ENCODE data around the gene LCN9. TPM values are rescaled to one million over a fixed set of nuclear protein-coding genes. Genes with fewer than 3 reads are reported as not detected.
A peak's percentile ranks its signal among the peaks of the same experiment; 100 is the strongest.

LCN9 gene
- total RNA-seq, 1 experiment from 2014 or later: 0.52 TPM

- Histone ChIP-seq H3K4ac (ENCODE audit: low read depth, low read length) (no peak within 1 kb of the TSS), H2BK5ac (ENCODE audit: insufficient read length, low read length) (no peak within 1 kb of the TSS), H3K23me2 (ENCODE audit: insufficient read length, low read depth, low read length, poor library complexity, severe bottlenecking) (no peaks in the 10 kb centered on the region), H3K4me1 (ENCODE audit: insufficient read depth, low read length) (no peaks in the 10 kb centered on the region), H2BK15ac (ENCODE audit: low read depth, low read length) (no peak within 1 kb of the TSS), H3K27me3 (ENCODE audit: insufficient read depth, low read length) (no peaks in the 10 kb centered on the region; the same call in 1 of the 2 replicates), H3K18ac (ENCODE audit: insufficient read length, low read depth, low read length) (no peak within 1 kb of the TSS), H3K9ac (ENCODE audit: extremely low read depth, insufficient read length, low read length) (no peak within 1 kb of the TSS), H4K5ac (ENCODE audit: insufficient read length, low read depth, low read length) (no peak within 1 kb of the TSS), H4K20me1 (ENCODE audit: control insufficient read depth, insufficient read depth, insufficient read length) (no peaks in the 10 kb centered on the region), H3K27ac (ENCODE audit: insufficient read length, low read depth, low read length) (no peak within 1 kb of the TSS), H2BK20ac (ENCODE audit: low read depth, low read length, poor library complexity, severe bottlenecking) (no peak within 1 kb of the TSS), H3K79me1 (ENCODE audit: insufficient read depth, low read depth, low read length, poor library complexity, severe bottlenecking) (no peaks in the 10 kb centered on the region), H3T11ph (ENCODE audit: low read length) (no peak within 1 kb of the TSS), H3K9me3 (ENCODE audit: control insufficient read depth, low read depth, low read length) (no peaks in the 10 kb centered on the region), H3K23ac (ENCODE audit: insufficient read length, low read depth, low read length) (no peak within 1 kb of the TSS), H2BK12ac (ENCODE audit: insufficient read length, low read depth, low read length) (no peak within 1 kb of the TSS), H3K4me2 (ENCODE audit: insufficient read depth, insufficient read length, low read length) (peak within 1 kb of the TSS; percentile 42), H4K8ac (replicated peaks; ENCODE audit: insufficient read length, low read depth, low read length) (no peak within 1 kb of the TSS), H3K14ac (ENCODE audit: insufficient read depth, low read length) (no peak within 1 kb of the TSS), H2AFZ (ENCODE audit: low read length) (no peak within 1 kb of the TSS), H3K79me2 (ENCODE audit: insufficient read depth, low read length) (no peaks in the 10 kb centered on the region), H2BK120ac (ENCODE audit: low read depth, low read length, poor library complexity, severe bottlenecking) (no peak within 1 kb of the TSS), H3K56ac (ENCODE audit: insufficient read length, low read depth, low read length) (no peak within 1 kb of the TSS), H2AK5ac (ENCODE audit: insufficient read length, low read length) (no peak within 1 kb of the TSS), H4K91ac (ENCODE audit: insufficient read length, low read depth, low read length) (no peak within 1 kb of the TSS)
- peaks cover 2 to 4% of the 10 kb centered on the region in 2 experiments; a peak in 3 of 4 replicates for H3K4me1 Mint-ChIP-seq
- DNase-seq: peak; percentile 76
- H3K9me3 Mint-ChIP-seq: no peaks in the 10 kb centered on the region
- H3K27ac Mint-ChIP-seq: no peak within 1 kb of the TSS
- no peaks in the 10 kb centered on the region for H3K36me3 Mint-ChIP-seq (ENCODE audit: insufficient read depth in 1 of 3, low read depth in 3 of 3)
- H3K27me3 Mint-ChIP-seq (ENCODE audit: low read depth): peaks cover 17% of the 10 kb centered on the region
- peak; percentile 99 for TF ChIP-seq CTCF (conservative IDR thresholded peaks at IDR 0.05)
- no CpG with 5 or more reads among the region's 66 CpGs for WGBS (ENCODE audit: extremely low coverage, insufficient read length, low lambda C conversion rate)
- peak within 1 kb of the TSS; percentile 19 to 38; a peak in 2 of 5 replicates for H3K4me3 Mint-ChIP-seq
These were observed 39.0 kb downstream of the LCN9 start, which contains the start of gene KCNT1 for GRCh38 chr9:135701959-135702721. Gene KCNT1, plus strand, starts transcription at chr9:135702185. Its CDS starts 74 bp downstream, at chr9:135702259.
